GM04504 (cell line): ENCODE data around the gene PPP1R37.

Source experiments
- DNase-seq: peaks from one replicate; pipeline ENCODE4 v3.0.0-alpha.2; 2012; ENCODE audit warnings: low read depth

Gene PPP1R37

DNA sequence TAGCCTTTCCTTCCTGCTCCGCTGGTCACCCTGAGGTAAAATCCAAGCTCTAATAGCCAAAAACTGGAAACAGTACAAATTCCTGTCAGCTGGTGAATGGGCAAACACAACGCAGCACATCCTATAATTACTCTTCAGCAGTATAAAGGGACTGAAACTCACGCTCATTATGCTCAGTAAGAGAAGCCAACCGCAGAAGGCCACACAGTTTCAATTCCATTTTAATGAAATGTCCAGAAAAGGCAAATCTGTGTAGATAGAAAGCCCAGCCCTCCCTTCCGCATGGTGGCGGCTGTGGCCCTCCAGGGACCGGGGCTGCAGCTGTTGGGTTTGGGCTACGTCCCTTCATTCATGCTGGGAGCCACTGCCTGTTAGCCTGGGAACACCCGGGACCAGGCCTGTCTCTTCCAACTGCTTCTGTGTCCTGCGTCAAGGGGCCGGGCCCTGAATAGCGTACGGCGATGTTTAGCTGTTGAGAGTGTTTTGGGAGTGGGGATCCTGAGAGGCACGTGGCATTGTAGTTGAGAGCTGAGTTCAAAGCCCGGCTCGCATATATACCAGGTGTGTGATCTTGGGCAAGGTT lies 44.3 kb downstream of the PPP1R37 start:
- DNase-seq = no peak

DNA sequence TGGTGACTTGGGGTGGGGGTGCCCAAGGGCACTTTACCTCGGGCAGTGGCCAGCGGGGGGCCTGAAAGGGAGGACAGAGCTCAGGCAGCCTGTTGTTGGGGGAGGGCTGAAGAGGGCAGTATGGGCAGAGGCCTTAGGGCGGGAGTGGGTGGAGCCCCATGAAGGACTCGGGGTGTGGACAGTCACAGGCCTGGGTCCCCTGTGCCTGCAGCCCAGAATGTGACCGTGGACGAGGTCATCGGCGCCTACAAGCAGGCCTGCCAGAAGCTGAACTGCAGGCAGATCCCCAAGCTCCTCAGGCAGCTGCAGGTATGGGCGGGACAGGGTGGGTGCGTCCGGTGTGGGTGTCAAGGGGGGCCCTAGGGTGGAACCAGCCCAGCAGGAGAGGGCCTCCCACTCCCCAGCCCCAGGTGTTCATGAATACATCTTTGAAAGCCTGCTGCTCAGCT lies 45.3 kb downstream of the PPP1R37 start:
- no peak for DNase-seq

DNA sequence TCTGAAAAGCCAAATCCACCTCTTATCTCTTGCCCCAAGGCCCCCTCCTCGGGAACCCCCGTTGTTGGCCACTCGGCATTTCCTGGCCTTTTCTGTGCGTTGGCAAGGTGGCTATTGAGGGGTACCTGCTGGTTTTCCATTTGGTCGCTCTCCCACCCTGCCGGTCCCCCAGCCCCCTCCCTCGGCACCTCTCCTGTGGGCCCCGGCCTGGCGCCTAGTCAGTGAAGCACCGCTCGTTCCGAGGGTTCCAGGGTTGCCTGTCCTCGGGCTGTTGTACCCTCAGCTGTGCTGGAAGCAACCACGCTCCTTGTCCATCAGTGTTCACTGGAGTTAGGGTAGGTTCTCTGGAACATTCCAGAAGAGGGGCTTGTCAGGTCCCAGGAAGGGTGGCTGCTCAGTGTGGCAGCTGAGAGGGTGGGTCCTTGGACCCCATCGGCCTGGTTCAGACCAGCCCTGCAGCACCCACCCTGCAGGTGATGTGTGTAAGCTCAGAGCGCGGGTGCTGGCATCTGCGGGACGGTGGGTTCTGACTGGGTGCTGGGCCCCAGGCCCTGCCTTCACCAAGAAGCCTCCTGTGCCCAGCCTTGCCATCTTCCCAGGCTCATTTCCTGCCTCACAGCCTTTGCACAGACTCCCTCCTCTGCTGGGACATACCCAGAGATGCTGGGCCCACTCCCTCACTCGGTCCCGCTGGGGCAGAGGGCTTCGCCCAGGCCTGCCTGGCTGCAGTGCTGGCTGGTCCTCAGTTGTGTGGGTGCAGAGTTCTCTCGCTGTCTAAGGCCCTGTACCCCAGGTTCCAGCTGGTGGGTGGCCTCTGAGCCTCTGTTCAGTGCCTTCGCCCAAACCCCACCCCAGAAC lies 46.5 kb downstream of the PPP1R37 start:
- no peak for DNase-seq

DNA sequence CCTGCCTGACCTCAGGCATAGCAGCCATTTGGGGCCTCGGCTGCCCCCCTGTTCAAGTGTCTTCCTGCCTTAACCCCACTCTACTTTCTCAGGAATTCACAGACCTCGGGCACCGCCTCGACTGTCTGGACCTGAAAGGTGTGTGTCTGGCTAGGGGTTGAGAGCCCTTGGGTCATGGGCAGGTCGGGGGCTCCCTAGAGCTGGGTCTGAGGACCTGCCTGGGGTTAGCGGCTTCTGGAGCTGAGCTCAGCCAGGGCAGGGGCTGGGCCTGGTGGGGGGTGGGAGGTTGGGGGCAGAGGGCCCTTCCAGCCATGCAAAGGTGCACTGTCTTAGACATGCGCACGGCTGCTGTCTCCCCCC lies 47.1 kb downstream of the PPP1R37 start:
- no peak for DNase-seq

DNA sequence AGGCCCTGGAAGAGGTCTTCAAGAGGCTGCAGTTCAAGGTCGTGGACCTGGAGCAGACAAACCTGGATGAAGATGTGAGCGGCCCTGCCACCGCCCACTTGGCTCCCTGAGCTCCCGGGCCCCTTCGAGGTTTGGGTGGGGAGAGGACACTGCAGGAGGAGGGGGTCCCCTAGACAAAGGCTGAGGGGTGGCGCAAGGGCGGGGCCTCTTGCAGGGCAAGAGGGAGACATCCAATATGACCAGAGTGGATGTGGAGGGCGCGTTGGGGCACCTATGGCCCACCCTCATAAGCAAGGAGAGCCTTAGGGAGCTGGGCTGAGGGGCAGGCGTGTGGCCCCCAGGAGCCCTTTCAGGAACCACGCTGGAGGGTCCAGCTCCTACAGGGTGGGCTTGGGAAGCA lies 47.6 kb downstream of the PPP1R37 start:
- DNase-seq = no peak

DNA sequence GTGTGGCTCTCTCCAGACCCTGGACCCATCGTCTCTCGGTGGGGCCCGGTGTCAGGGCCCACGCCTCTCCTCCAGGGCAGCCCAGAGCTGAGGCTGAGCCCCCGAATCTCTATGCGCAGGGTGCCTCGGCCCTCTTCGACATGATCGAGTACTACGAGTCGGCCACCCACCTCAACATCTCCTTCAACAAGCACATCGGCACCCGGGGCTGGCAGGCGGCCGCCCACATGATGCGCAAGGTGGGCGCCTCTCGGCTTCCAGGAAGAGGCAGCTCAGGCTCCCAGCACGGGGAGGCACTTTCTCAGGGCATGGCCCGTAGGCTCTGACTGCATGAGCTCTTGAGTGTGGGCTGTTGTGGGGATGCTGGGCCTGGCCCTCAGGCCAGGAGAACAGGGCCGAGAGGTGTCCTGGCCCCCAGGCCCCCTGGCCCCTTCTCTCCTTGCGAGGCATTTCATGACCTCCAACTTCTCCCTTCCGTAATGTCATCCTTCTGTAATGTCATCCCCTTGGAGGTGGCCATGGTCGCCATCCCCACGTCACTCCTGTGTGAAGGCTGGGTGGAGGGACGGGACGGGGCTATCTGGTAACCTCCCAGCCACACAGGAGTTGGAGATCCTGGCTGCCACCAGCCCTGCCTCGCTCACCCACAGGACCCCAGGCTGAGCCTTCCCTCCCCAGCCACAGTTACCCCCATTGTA lies 48.4 kb downstream of the PPP1R37 start:
- no peak for DNase-seq

DNA sequence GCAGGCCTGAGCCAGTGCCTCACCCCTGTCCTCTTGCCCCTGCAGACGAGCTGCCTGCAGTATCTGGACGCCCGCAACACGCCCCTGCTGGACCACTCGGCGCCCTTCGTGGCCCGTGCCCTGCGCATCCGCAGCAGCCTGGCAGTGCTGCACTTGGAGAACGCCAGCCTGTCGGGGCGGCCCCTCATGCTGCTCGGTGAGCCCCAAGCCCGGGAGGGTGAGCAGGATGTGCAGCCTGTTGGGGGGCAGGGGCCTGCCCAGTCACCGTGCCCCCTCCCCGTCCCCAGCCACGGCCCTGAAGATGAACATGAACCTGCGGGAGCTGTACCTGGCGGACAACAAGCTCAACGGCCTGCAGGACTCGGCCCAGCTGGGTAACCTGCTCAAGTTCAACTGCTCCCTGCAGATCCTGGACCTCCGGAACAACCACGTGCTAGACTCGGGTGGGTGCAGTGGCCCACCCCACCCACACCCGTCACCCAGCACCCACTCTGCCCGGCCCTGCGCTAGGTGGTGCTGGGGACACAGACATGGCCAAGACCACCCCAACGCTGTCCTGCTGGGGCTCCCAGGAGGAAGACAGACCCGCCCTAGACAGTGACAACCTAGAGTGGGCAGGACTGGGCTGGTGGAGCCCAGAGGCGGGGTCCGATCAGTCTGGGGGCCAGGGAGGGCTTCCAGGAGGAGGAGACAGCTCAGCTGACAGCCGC lies 49.2 kb downstream of the PPP1R37 start:
- no peak for DNase-seq

DNA sequence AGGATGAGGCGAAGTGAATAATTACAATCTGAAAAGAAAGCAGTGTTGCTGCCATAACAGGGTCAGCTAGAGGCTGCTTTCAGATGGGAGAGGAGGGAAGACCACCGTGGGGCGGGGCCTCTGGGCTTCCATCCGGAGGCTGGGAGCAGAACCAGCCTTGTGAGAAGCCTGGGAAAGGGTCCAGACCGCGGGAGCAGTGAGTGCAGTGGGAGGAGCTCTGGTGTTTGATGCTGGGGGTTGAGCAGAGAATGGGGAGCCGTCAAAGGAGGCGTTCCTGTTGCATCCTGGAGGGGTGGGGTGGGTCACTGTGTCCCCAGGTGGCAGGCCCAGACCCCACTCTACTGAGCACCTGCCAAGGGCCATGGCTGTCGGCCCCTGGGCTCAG lies 49.7 kb downstream of the PPP1R37 start:
- DNase-seq = no peak

DNA sequence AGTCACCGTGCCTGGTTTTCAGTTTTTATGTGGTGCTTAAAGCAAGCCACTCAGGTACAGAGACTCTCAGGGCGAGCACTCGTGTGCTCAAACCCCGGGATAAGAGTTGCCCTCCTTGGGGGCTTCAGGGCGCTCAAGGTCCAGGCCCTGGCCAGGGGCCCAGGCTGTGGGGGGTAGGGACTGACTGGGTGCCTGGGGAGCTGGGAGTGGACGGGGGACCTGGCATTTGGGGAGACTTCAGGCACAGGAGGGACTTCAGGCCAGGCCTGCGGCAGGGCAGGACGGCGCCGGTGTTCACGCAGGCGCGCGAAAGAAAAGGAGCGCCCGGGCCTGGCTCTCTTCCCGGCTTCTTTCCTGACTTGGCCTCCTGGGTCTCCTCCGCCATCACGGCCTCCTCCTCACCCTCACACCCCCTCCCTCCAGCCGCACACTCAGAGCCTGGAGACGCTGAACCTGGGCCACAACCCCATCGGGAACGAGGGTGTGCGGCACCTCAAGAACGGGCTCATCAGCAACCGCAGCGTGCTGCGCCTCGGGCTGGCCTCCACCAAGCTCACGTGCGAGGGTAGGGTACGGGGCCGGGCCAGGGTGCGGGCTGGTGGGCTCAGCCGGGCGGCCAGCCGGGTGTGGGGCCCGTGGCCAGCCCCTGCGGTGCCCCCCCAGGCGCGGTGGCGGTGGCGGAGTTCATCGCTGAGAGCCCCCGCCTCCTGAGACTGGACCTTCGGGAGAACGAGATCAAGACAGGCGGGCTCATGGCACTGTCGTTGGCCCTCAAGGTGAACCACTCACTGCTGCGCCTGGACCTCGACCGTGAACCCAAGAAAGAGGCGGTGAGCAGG lies 51.7 kb downstream of the PPP1R37 start:
- no peak for DNase-seq

DNA sequence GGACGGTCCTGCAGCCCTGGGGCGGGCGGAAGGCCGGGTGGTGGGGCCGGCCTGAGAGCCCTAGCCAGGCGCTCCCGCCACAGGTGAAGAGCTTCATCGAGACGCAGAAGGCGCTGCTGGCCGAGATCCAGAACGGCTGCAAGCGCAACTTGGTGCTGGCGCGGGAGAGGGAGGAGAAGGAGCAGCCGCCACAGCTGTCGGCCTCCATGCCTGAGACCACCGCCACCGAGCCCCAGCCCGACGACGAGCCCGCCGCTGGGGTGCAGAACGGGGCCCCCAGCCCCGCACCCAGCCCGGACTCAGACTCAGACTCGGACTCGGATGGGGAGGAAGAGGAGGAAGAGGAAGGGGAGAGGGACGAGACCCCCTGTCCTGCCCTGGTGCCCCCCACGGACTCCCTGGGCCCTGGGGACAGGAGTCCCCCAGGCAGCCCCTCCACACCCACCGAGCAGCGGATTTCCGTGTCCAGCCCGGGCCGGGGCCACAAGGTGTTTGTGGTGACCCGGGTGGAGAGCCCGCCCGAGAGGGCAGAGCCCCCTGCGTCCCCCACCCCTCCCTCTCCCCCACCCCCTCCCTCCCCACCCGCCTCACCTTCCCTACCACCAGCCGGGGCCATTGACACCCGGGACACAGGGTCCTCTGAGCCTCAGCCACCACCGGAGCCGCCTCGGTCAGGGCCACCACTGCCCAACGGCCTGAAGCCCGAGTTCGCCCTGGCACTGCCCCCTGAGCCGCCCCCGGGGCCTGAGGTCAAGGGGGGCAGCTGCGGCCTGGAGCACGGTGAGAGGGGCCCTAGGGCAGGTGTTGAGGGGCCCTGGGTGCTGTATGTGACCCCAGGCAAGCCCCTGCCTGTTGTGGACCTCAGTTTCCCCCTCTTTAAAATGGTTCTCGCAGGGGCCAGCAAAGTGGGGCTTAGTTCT lies 52.6 kb downstream of the PPP1R37 start:
- DNase-seq = no peak

DNA sequence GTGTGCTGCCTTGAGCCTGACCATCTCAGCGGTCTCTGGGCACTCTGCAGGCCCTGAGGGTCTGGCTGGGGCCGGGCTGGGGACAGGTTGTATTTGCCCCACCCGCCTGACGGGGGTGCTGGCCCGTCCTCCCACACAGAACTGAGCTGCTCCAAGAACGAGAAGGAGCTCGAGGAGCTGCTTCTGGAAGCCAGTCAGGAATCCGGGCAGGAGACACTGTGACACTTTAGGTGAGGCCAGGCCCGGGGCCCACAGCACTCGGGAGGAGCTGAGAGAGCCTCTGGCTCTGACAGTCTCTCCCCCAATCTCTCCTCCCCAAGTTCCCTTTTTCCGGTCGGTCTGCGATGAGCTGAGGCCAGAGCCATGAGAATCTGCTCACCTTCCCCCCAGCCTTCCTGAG lies 53.3 kb downstream of the PPP1R37 start:
- DNase-seq = no peak

DNA sequence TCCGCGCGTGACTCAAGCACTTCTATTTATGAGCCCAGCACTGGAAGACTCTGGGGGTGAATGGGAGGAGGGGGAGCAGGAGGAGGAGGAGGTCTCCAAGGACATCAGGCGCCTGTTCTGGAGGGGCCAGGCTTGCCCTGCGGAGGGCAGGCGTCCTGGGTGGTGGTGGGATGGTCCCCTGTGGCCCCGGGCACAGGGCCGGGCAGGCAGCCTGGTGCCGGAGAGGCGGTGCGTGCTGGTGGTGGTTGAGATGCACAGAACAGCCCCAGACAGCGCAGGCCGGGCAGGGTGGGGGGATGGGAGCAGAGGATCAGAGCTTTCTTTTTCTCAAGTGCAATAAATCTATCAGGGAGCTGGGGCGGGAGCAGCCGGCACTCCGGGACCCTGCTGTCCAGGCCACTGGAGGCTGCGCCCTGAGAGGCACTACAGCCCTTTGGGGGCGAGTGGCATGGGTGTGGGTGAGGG lies 53.8 kb downstream of the PPP1R37 start:
- DNase-seq = no peak

DNA sequence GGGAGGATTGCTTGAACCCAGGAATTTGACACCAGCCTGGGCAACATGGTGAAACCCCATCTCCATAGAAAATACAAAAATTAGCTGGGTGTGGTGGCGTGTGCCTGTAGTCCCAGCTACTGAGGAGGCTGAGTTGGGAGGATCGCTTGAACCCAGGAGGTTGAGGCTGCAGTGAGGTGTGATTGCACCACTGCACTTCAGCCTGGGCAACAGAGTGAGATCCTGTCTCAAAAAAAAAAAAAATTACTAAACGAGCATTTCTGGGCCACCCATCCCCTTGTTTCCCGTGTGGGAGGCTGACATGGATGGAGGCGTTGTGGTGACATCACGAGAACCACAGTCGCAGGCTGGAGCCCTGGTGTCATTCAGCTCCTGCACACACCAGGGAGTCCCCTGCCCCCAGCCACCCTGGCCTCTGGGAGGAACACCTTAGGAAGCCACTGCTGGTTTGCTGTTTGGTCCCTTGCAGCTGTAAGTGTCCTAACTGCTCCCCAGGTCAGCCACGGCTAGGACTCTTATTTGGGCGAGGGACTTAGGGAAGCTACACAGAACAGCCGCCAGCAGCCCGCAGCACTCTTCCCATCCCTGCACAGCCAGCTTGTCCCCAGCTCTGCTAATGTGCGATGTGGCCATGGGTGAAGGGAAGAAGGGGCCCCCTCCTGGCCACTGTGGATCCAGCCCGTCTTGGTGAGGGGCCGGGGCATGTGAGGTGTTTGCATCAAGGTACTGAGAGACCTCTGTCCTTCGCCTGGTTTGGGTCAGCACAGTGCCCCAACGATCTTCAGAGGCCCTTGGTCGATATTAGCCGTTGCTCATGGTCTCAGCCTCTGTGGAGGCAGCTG lies 55.1 kb downstream of the PPP1R37 start:
- DNase-seq = no peak

DNA sequence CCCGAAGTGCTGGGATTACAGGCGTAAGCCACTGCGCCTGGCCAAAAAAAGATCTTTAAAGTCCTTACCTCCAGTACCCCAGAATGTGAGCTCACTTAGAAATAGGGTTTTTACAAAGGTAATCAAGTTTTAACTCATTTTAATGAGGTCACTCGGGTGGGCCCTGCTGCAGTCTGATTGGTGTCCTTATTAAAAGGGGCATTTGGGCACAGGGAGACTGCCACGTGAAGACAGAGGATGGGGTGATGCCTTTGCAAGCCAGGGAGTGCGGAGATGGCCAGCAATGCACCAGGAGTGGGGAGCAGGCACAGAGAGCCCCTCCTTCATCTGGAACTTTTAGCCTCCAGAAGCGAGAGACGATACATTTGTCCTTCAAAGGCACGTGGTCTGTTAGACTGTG lies 56.1 kb downstream of the PPP1R37 start:
- no peak for DNase-seq

DNA sequence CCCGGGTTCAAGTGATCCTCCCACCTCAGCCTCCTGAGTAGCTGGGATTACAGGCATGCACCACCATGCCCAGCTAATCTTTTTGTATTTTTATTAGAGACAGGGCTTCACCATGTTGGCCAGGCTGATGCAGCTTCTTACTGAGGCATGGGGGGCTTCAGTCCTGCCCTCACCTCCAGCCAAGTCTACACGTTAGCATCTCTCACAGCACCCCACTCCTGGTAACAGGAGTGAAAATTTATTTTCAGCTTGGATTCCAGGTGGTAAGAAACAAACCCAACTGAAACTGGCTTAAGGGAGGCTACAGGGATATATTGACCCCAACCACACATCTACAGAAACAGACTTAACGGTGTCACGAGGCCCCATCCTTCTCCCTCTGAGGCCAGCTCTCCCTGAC lies 57.2 kb downstream of the PPP1R37 start:
- DNase-seq = no peak

DNA sequence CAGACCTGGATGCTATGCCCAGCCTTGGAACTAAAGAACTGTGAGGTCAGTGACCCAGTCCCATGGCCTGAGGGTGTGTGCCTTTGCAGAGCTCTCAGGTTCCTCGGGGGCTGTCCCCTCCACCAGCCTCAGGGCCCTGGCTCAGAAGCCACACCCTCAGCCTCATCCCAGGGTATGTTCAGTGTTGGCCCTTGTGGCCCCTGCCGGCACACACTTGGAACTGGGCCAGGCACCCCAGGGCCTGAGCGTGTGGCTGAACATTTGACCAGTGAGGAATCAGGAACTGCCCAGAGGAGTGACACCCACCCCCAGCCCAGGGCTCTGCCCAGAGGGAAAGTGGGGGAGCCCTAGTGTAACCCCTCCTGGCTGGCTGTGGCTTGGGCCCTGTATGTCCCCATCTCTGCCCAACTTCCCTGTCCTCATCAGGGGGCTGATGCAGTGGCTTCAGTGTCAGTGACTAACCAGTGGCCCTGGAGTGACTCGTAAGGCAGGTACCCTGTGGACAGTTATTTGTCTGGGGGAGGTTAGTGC lies 57.8 kb downstream of the PPP1R37 start:
- no peak for DNase-seq

DNA sequence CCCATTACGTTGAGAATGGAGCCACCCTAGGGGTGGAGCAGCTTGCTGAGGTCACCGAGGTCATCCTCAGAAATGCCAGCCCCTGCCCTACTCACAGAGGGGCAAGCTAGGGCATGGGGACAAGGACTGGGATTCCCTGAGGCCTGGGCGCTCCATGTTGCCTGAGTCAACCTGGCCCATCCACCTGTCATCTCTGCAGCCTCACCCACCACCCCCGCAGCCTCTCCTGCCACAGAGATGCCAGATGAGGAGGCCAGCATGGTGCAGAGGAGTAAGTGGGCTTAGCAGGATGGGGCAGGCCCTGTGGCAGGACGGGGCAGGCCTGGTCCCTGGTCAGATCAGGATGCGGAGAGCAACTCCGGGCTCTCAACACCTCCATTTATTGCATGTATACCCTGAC lies 58.3 kb downstream of the PPP1R37 start:
- no peak for DNase-seq

DNA sequence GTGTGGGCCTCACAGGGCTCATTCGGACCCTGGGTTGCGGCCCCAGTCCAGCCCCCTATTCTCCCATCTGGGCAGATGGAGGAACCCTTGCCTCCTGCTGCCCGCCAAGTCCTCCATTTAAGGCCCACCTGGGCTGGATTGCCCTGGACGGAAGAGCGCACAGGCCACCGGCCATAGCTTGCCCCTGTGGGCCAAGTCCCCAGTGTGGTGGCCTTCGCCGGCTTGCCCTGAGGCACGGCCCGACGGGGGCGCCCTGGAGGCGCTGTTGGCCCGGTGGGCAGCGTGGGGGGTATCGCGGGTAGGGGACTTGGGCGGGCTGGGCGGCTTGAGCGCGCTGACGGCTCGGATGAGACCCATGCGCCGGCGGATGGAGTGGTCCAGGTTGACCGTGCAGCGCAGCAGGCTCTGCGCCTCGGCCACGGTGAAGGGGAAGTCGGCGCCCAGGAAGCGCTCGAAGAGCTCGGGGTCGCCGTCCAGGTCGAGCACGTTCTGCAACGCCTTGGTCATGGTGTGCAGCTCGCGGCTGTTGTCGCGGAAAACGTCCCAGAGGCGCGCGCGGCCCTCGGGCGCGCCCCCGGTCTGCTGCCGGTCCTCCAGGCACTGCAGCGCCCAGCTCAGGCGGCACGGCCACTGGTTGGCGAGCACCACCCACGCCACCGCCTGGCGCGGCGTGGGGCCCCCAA lies 59.0 kb downstream of the PPP1R37 start:
- DNase-seq = no peak
